ENCODE results near the gene LYZL6.
"Not testable (repeated sequence)": the region's sequence is repeated elsewhere in the genome, so short reads cannot be mapped to it uniquely, and the experiment has no call there.

The LYZL6 gene

GRCh38 chr17:35906191-35906925, 37.2 kb downstream of the LYZL6 start:
- DNase-seq = no peak

- DNase-seq = no peak
These were observed 40.1 kb downstream of the LYZL6 start for GRCh38 chr17:35903451-35903850.

- no peak for DNase-seq
These were observed 41.8 kb downstream of the LYZL6 start for GRCh38 chr17:35901631-35902175.

- DNase-seq = no peak
These were observed 42.6 kb downstream of the LYZL6 start for GRCh38 chr17:35900708-35901480.

GRCh38 chr17:35900280-35900679, 43.2 kb downstream of the LYZL6 start:
- no peak for DNase-seq

GRCh38 chr17:35898283-35899070, 45.0 kb downstream of the LYZL6 start:
- peak; percentile 88 for DNase-seq

- not testable (repeated sequence) for DNase-seq
These were observed 45.7 kb downstream of the LYZL6 start for GRCh38 chr17:35897772-35898171.

- DNase-seq = no peak
These were observed 47.6 kb downstream of the LYZL6 start for GRCh38 chr17:35895636-35896587.

- no peak for DNase-seq
These were observed 49.3 kb downstream of the LYZL6 start for GRCh38 chr17:35894206-35894605.

- DNase-seq = no peak
These were observed 49.8 kb downstream of the LYZL6 start for GRCh38 chr17:35893751-35894150.

- DNase-seq = no peak
These were observed 51.1 kb downstream of the LYZL6 start for GRCh38 chr17:35892091-35893035.

- no peak for DNase-seq
These were observed 52.2 kb downstream of the LYZL6 start for GRCh38 chr17:35891269-35891668.

GRCh38 chr17:35890774-35891155, 52.7 kb downstream of the LYZL6 start:
- DNase-seq = peak; percentile 92

GRCh38 chr17:35889818-35890773, 53.4 kb downstream of the LYZL6 start:
- peak; percentile 49 for DNase-seq

GRCh38 chr17:35889241-35889640, 54.3 kb downstream of the LYZL6 start:
- no peak for DNase-seq
